Head of caudate nucleus (tissue), 42 donors: ENCODE data around the gene PDAP1.
"Not testable (repeated sequence)": the region's sequence is repeated elsewhere in the genome, so short reads cannot be mapped to it uniquely, and the experiment has no call there.

Source experiments
- DNase-seq, 42 donors: peaks; one replicate each; pipeline versions ENCODE4 v3.0.0 to v3.0.0-alpha.2; 2020 to 2021; ENCODE audit warnings: mixed read lengths in 7 of 42
- intact Hi-C: fragments of 100-400 bp; cut with DNase I; formaldehyde crosslinking; loops from one replicate; pipeline ENCODE4 v1.15.0; 2022

PDAP1 gene

DNA sequence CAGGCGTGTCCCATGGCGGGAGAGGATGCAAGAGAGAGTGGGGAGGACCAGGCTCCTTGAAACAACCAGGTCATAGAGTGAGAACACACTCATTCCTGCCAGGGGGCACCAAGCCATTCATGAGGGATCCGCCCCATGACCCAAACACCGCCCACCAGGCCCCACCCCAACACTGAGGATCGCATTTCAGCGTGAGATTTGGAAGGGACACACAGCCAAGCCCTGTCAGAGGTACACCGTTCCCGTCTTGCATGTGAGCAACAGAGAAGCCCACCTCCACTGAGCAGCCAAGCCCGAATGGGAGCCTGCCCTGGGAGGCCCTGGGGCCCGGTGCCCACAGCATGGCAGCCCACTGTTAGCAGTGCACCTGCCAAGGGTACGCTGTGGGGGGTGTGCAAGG, 41.8 kb downstream of the PDAP1 start:
- DNase-seq, result no peak
- intact Hi-C loops, result no loop called here

DNA sequence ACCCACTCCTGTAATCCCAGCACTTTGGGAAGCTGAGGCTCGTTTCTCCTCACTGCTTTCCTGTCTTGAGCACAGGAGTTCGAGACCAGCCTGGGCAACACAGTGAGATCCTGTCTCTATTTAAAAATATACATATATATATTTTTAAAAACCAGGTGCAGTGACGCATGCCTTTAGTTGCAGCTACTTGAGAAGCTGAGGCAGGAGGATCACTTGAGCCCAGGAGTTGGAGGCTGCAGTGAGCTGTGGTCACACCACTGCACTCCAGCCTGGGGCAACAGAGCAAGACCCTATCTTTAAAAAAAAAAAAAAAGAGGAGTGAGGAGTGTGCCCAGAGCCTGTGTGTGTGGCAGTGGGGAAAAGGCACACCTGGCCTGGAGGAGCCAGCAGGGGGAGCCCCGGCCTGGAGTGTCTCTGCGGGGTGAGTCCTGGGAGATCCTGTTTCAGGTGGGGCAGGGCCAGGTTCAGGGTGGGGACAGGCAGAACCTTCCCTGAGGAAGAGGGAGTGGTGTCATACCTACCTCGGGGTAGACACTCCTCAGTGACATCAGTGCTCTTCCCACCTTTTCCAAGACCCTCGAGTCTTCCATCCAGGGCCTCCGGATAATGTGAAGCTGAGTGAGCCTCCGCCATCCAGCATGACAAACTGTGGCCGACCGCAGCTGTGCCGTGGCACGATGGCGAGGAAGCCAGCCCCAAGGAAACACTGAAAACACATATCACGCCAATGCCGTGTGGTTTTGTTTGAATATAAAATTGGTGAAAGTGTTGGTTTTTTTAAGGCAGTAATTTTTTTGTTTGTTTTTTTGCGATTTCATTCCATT, 42.9 kb downstream of the PDAP1 start:
- intact Hi-C loops, result no loop called here
- peak in 37 of 42 donors; percentile 32 to 79 (median 59) for DNase-seq

DNA sequence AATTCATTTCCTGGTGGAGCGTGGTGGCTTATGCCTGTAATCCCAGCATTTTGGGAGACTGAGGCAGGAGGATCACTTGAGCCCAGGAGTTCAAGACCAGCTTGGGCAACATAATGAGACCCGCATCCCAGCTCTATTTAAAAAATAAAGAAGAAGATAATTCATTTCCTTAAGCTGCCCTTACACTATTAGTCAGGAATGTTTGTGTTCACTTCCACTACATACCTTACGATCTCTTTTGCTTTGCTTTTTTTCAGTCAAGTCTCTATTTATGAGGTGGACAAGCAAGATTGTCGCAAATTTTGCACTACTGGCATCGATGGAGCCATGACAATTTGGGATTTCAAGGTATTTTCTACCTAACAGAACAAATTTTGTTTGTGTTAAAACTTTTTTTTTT, 45.1 kb downstream of the PDAP1 start:
- intact Hi-C loops, result no loop called here
- no peak for DNase-seq

DNA sequence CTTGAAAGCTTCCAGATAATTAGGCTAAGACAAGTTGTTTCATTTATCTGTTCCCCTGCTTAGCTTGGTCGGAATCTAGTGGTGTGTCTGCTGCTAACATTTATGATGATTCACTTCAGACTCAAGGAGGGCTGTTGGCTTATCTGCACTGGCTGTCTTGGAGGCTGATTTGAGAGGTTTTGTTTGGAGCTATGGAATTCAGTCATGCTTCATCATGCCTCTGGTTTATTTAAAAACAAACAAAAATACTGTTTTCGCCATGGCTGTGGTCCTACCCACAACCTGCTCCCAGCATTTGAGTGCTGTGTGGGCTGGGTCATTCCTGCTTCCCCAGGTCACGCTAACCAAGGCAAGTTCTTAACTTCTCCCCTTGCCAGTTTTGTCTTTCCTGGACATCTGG, 45.6 kb downstream of the PDAP1 start:
- intact Hi-C loops, result no loop called here
- no peak for DNase-seq

DNA sequence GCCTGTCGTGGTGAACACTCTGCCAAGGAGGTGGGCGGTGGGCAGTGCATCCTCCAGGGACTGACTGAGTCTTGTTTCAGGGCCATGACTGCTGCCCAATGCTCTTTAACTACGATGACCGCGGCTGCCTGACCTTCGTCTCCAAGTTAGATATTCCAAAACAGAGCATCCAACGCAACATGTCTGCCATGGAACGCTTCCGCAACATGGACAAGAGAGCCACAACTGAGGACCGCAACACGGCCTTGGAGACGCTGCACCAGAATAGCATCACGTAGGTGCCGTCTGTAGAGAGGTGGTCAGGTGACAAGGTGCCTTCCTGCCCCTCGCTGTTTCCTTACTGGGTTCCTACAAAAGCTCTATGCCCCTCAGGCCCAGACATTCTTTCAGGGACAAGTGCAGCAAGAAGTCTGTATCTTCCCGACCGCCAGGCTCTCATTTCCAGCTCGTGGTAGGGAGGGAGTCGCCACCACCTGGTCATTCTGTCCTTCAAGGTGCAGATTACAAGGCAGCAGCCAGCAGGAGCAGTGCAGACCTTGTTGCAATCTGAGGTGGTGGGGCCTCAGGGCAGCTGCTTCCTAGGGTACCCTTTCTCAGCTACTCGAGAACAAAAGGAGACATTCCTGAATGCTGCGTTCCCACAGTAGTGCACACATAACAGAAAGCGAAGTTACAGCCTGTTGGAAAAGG, 48.8 kb downstream of the PDAP1 start:
- intact Hi-C loops, result no loop called here
- DNase-seq, result peak in 2 of 42 donors; percentile 12 to 22

DNA sequence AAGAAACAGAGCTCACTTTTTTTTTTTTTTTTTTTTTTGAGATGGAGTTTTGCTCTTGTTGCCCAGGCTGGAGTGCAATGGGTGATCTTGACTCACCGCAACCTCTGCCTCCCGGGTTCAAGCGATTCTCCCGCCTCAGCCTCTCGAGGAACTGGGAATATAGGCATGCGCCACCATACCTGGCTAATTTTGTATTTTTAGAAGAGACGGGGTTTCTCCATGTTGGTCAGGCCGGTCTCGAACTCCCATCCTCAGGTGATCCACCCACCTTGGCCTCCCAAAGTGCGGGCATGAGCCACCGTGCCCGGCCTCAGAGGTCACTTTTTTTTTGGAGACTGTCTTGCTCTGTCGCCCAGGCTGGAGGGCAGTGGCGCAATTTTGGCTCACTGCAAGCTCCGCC, 49.9 kb downstream of the PDAP1 start:
- DNase-seq, result peak in 1 of 42 donors; percentile 21
- intact Hi-C loops, result not testable (repeated sequence)

DNA sequence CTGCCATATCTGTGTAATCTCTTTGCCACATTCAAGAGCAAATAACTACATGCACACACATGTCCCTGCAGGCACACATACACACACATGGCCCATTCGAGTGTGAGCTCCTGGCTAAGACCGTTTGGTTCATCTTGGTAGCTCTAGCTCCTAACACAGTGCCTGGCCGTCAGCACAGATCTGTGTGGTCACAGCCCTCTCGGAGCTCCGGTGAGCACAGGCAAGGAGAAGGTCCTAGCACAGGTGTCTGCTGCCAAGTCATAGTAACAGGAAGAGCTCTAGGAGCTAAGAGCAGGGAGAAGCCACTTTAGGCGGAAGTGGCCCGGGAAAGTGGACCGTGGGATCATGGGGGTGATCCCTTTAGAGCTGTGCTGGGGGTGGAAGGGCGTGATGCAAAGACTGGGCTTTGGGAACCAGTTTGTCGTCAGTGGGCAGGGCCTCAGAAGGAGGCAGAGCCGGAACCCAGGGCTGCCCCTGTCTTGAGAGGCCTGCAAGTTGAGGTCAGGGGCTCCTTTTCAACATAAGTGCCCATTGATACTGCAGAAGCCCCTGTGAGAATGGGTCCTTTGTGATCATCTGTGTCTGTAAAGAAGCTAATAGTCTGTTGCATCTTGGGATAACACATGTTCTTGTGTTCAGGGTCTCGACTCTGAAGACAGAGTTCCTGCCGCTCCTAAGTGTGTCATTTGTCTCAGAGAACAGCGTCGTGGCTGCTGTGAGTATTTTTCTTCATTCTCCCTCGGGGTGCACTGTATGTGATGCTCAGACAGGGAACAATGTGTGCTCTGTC, 50.5 kb downstream of the PDAP1 start:
- intact Hi-C loops, result no loop called here
- DNase-seq, result peak in 7 of 42 donors; percentile 18 to 62 (median 25)

DNA sequence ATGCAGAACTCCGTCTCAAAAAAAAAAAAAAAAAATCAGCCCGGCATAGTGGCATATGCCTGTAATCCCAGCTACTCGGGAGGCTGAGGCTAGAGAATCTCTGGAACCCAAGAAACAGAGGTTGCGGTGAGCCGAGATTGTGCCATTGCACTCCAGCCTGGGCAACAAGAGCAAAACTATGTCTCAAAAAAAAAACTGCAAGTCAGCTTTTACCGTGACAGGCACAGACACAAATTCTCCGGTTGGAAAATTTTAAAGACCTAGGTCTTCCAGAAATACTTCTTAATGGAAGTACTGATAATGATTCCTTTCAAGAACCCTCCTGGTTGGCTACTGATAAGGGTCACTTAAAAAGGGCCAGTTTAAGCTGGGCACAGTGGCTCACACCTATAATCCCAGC, 53.3 kb downstream of the PDAP1 start:
- DNase-seq, result peak in 1 of 42 donors; percentile 18
- intact Hi-C loops, result no loop called here

DNA sequence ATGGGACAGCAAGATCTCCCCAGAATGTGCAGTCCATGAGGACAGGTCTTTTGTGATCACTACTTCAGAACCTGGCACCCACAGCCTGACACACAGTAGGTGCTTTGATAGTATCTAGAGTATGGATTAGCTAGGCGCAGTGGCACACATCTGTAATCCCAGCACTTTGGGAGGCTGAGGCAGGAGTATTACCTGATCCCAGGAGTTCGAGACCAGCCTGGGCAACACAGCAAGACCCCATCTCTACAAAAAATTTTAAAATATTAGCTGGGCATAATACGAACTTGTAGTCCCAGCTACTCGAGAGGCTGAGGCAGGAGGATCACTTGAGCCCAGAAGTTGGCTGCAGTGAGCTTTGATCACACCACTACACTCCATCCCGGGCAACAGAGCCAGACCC, 56.1 kb downstream of the PDAP1 start:
- intact Hi-C loops, result no loop called here
- DNase-seq, result no peak

DNA sequence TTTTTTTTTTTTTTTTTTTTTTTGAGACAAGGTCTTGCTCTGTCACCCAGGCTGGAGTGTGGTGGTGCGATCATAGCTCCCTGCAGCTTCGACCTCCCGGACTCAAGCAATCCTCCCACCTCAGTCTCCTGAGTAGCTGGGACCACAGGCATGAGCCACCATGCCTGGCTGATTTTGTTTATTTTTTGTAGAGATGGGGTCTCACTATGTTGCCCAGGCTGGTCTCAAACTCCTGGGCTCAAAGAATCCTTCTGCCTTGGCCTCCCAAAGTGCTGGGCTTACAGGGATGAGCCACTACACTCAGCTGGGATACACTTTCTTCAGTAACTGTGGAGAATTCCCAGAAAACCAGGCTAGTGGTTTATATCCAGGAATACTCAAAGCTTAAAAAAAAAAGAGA, 57.8 kb downstream of the PDAP1 start:
- DNase-seq, intact Hi-C loops: not testable (repeated sequence)
